ENCODE measurements around the gene PRSS33. TPM values are rescaled to one million over a fixed set of nuclear protein-coding genes. Genes with fewer than 3 reads are reported as not detected.
A peak's percentile ranks its signal among the peaks of the same experiment; 100 is the strongest.

Gene PRSS33
- polyA plus RNA-seq, 3 donors, result not detected

DNA sequence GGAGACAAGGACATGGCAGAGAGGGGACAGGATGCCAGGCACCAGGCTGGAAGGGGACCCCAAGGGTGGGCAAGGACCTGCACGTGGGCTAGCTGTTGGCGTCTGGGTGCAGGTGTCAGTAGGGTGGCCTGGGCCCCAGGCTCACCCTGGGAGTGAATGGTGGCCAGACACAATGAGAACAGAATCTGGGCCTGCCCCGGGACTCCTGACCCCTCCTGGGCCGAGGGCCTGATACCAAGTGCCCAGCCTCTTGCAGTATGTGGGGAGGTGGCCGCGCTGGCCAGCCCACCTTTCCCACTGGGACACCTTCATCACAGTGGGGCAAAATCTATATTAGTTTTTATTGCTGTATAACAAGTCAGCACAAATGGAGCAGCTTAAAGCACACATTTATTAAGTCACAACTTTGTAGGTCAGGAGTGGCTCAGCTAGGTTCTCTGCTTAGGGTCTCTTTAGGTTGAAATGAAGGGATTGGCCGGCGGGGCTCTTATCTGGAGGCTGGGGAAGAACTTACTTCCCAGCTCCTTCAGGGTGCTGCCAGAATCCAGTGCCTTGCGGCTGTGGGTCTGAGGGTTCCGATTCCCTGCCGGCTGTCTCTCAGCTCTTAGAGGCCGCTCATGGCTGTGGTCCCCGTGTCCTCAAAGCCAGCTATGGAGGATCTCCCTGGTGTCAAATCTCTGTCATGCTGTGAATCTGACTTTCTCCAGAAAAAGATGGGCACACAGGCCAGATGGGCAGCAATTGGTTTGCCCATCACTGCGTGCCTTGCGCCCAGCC, 3.6 kb downstream of the PRSS33 start:
- H3K27ac ChIP-seq (ENCODE audit: low read depth, low read length), result no peak overlapping the region
- WGBS, 3 donors, result 87 to 94% (median 88%) methylated on average over 15 of the region's 15 CpGs

GRCh38 chr16:2782583-2783351, 4.6 kb downstream of the PRSS33 start:
- no peak overlapping the region for H3K27ac ChIP-seq (ENCODE audit: low read depth, low read length)
- 79 to 86% (median 80%) methylated on average over 20 of the region's 20 CpGs for WGBS, 3 donors

- 63 to 77% (median 70%) methylated on average over 17 of the region's 17 CpGs for WGBS, 3 donors
- H3K27ac ChIP-seq (ENCODE audit: low read depth, low read length), result no peak overlapping the region
Observed at GRCh38 chr16:2779978-2780898, 7.1 kb downstream of the PRSS33 start.

DNA sequence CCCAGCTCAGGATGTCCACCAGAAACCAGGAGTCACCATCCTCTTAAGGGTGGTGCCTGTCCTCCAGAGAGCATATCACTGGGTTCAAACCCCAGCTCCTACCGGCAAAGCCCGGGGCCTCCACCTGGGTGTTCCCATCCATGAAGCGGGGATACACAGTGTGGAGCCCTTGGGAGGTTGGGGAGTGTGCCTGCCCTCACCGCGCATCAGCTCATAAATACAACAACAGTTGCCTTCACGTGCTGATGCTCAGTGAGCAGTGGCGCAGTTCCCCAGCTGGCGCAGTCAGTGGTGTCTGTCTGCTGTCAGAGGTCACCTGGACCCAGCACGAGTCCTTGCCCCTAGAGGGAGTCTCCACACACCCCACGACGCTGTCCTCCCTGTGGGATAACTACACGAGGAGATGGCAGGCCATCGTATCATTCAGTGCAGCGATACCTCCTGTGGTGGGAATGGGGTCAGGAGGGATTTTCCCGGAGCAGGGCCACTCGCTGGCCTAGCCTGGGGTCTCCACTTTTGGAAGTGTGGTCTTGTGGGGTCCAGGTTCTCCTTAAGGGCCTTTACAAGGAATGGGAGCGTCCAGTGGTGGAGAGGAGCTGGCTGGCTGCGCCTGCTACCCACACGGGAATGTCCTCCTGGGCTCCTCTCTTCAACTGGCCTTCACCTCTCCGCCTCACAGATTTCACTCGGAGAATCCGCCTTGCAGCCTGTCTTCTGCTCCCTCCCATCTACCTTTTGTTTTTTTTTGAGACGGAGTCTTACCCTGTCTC, 8.0 kb downstream of the PRSS33 start:
- WGBS, 3 donors, result 86 to 88% (median 87%) methylated on average over 23 of the region's 23 CpGs

GRCh38 chr16:2778630-2778958, 8.8 kb downstream of the PRSS33 start:
- 93 to 96% (median 94%) methylated on average over 12 of the region's 12 CpGs for WGBS, 3 donors
- H3K27ac ChIP-seq (ENCODE audit: low read depth, low read length), result no peak overlapping the region

More for the DNA sequence above, 8.0 kb downstream of the PRSS33 start:
- no peak overlapping the region for H3K27ac ChIP-seq (ENCODE audit: low read depth, low read length)

DNA sequence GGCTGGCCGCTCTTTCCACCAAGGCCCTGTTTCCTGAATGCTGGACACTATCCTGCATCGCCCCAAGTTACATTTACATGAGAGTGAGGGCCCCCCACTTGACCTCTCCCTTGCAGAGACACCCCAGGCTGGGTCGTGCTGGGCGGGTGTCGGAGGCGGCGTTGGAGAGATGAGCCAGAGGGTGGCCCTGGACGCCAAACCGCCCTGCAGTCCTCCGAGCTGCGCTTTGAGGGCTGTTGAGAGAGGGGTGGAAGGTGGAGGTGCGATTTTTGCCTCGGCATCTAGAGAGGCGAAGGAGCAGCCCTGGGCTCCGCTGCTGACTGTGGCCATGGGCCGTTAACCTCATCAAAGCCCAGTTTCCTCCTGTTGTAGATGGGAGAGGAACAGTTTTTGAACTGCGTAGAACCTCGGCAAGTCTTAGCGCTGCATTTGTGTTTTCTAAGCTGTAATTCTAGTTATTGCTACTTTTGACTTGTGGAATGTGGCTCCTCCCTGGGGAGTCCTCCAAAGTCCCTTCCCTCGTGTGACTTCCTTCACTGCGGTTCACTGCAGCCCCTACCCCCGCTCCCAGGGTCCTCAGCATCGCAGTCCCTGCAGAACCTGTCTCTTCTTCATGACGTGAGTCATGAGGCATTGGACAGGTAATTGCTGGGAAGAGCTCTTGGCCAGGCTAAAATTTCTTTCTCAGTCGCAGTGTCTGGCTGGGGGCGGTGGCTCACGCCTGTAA, 9.3 kb downstream of the PRSS33 start:
- H3K27ac ChIP-seq (ENCODE audit: low read depth, low read length), result peak overlapping the region; percentile 68
- 11 to 12% (median 12%) methylated on average over 27 of the region's 27 CpGs for WGBS, 3 donors

DNA sequence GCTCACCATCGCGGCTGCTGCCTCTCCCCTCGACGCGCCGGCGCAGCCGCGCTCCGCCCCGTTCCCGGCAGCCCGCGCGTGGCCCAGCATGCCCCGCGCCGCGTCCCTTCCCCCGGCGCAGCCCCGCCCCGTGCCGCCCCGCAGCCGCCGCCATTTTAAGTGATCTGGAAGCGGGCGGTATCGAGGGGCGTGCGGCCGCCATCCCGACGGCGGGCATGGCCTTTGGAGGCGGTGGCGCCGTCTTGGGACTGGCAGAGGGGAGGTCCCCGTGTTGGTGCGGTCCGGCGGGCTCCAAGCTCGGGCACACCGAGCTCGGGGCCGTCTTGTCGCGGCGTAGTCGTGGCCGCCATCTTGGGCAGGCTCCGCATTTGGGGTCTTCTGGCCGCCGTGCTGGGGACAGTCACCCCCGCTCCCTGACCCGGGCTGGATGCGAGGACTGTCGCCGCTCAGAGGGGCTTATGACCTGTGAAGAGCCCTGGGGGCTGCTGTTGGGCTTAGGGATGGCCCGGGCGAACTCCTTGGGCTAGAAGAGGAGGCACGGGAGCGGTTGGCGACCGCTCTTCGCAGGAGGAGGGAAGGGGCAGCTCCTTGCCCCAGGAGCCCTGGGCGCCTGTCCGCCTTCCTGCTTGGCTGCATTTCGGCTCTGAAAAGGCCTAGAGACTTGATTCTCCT, 10.0 kb downstream of the PRSS33 start, which contains the start of gene ELOB:
Gene ELOB, minus strand, starts transcription at position 50 of the 672 bp plus-strand sequence. Its CDS starts 41 bp downstream, at position 9.
- WGBS, 3 donors, result 0 to 1% (median 0%) methylated on average over 41 to 66 of the region's 70 CpGs
- peak within 1 kb of the TSS; percentile 68 for H3K27ac ChIP-seq (ENCODE audit: low read depth, low read length)

DNA sequence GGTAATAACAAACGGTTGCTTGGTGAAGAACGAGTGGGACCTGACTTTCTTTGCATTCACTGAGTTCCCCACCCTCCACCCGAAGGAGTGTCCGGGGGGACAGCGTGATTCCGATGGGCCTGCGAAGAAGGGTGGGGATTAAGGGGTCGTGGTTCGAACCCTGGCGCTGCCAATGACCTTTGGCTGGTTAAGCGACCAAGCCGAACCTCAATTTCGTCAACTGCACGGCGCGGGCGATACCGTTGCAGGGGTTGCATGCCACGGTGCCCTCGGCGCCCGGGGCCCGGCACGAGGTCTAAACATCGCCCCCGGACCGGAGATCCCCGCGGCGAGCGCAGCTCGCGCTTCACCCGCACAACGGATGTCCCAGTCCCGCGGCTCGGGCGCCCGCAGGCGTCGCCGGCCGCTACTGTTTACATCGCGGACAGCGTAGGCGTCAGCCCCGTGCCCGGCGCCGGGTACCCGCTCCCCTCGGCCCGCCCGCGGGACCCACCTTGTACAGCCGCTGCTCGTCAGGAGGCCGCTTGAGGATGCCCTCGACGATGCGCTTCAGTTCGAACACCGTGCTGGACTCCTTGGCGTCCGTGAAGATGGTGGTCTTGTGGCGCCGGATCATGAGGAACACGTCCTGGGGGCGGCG, 10.7 kb downstream of the PRSS33 start:
- H3K27ac ChIP-seq (ENCODE audit: low read depth, low read length), result no peak overlapping the region
- WGBS, 3 donors, result 0% methylated on average over 70 to 72 of the region's 72 CpGs

- H3K27ac ChIP-seq (ENCODE audit: low read depth, low read length), result no peak overlapping the region
Observed at GRCh38 chr16:2775765-2776499, 11.4 kb downstream of the PRSS33 start.

GRCh38 chr16:2775131-2775716, 12.1 kb downstream of the PRSS33 start:
- WGBS, 3 donors, result 71 to 76% (median 74%) methylated on average over 7 of the region's 7 CpGs
- H3K27ac ChIP-seq (ENCODE audit: low read depth, low read length), result no peak overlapping the region

More at GRCh38 chr16:2775765-2776499, 11.4 kb downstream of the PRSS33 start:
- WGBS, 3 donors, result 45 to 55% (median 46%) methylated on average over 11 of the region's 11 CpGs

DNA sequence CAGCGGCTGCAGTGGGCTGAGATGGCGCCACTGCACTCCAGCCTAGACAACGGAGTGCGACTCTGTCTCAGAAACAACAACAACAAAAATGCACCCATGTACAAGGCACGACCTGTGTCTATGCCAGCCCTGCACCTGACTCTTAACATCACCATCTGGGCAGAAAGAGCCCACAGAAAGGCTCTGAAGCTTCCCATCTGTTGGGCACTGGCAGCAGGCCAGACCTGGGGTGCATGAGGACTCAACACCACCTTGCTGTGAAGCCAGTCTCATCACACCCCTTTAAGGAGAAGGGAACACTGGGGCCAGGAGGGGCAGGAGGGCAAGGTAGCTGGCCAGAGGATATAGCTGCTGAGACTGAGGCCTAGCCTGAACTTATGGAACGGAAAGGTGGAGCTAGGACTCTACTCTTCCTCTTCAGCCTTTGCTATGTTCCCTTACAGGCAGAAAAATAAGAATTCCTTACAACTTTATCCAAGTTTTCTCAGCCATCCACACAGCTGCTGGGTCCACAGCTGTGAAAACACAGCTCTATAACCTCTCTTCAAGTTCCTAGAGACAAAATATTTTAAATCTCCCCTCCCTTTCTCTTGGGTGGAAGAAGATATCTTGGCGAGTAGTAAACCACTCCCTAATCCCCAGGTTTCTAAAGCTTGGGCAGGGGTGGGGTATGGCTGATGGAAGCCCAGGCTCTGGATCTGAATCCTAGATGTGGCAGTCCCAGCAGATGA, 13.0 kb downstream of the PRSS33 start:
- H3K27ac ChIP-seq (ENCODE audit: low read depth, low read length), result no peak overlapping the region
- WGBS, 3 donors, result 78 to 82% (median 81%) methylated on average over 7 of the region's 7 CpGs

GRCh38 chr16:2773188-2773968, 14.0 kb downstream of the PRSS33 start:
- H3K27ac ChIP-seq (ENCODE audit: low read depth, low read length), result no peak overlapping the region

GRCh38 chr16:2771496-2772402, 15.6 kb downstream of the PRSS33 start:
- WGBS, 3 donors, result 67 to 84% (median 76%) methylated on average over 18 of the region's 18 CpGs
- no peak overlapping the region for H3K27ac ChIP-seq (ENCODE audit: low read depth, low read length)

More at GRCh38 chr16:2773188-2773968, 14.0 kb downstream of the PRSS33 start:
- 83 to 86% (median 85%) methylated on average over 12 of the region's 12 CpGs for WGBS, 3 donors

All from adipose tissue (tissue), 3 donors.